NK-92 (cell line): ENCODE measurements around the gene RNF166.

Source experiments
- DNase-seq: peaks from one replicate; lab custom pipeline; 2025; ENCODE audit not compliant: unreplicated experiment; lab: John Stamatoyannopoulos, UW

RNF166 gene

DNA sequence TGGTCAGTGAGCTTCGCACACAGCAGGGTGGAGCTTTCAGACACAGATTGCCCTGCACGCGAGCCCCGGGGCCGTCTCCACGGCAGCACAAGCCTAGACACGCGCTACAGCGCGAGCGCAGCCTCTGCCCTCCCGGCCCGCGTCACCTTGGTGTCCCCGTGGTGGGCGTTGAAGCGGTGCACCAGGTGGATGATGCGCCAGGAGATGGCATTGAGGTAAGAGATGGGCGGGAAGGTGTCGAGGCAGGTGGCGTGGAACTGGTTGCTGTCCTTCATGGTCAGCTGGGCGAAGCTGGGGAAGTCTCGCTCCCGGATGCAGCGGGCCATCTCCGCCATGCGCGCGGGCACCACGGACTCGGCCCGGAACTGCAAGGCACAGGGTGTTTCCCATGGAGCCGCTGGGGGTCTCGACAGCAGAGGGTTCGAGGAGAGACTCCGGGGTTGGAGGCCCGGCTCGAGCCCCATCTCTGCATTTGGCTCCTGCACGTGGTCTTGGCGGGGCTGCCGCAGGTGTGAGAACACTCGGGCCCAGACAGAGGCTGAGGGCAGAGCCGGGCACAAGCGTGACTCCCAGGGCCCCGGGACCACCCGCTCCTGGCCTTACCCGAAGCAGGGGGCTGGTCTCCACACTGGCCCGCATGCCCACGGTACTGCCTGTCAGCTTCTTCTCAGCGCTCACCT, 51.0 kb downstream of the RNF166 start:
- no peak for DNase-seq

DNA sequence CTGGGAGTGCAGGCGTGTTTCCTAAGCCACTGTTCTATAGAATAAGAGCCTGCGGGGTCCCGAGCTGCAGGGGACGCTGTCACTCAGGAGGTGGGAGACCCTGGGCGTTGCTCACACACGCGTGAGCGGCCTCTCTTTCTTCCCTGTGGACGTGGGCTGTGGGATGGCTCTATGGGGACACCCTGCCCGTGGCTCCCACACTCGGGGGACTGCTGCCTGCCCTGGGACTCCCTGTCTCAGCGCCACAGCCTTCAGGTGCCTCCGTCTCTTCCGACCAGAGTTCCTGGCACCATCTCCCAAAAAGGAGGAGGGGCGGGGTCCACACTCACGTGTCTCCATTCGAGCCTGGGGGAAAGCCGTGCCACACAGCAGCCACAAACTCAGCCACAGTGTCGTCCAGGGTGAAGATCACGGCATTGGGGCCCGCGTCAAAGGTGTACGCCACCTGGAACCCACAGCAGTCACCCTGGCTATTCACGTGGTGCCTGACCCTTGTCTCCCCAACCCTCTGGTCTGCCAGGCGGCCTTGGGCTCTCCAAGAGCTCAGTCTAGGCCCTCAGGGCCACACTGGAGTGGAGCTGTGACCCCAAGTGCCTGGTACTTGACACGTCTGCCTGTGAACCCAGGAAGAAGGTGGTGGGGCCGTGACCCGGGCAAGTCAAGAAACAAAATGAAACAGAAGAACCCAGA, 51.7 kb downstream of the RNF166 start:
- DNase-seq = no peak

DNA sequence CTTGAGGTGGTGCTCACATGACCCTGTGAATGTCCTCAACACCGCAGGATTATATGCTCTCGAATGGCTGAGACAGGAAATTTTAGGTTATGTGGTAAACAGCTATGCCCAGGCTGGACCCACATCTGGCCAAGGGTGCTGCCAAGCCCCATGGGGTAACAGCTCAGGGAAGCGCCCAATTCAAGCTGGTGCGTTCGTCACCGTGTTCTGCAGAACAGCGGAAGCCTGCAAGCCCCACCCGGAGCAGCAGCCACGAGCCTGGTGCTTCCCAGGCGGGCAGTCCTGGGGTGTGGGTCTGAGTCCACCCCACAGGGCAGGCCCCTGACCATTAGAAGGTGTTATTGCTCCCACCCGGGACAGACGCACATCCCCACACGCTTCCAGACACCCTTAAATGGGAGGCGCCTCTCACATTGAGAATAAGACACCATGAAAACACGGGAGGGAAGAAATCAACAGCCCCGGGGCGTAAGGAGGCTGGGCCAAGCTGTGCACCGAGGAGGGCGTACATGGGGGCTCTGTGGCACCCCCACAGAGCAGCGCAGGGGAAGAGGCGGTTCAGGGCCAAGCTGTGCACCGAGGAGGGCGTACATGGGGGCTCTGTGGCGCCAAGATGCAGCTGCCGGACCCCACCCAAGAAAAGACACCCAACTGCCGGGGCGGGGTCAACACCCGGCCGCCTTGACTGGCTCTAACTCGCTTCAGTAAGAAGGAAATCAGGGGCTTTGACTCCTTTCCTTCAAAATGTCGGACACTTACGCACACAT, 52.4 kb downstream of the RNF166 start:
- no peak for DNase-seq

DNA sequence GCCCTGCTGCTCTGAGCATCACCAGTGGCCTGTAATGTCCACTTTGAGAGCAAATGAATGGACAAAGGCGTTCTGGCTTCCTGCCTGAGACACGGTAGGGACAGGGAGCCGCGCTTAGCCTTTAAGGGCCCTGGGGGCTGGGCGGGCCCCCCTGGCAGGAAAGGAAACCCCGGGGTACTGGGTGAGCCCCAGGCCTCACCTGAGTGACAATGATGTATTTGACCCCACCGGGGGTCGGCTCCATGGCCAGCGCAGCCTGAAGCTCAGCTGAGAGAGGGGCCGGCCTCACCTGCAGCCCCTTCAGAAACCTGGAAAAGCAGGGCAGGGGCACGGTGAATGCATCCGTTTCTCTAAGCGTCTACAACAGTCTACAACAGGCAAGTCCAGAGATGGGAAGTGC, 53.1 kb downstream of the RNF166 start:
- no peak for DNase-seq

DNA sequence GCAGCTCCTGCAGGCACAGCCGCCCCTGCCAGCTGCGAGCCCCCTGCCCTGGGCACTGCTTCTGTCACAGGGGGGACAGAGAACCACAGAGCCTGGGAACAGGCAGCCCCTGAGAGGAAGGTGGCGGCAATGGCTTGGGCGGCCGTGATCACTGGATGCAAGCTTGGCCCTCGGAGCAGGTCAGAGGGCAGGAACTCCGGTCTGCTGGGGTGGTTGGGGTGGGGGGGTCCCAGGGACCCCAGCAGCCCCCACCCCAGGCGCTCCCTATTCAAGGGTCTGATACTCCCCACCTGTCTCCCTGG, 53.5 kb downstream of the RNF166 start:
- no peak for DNase-seq

DNA sequence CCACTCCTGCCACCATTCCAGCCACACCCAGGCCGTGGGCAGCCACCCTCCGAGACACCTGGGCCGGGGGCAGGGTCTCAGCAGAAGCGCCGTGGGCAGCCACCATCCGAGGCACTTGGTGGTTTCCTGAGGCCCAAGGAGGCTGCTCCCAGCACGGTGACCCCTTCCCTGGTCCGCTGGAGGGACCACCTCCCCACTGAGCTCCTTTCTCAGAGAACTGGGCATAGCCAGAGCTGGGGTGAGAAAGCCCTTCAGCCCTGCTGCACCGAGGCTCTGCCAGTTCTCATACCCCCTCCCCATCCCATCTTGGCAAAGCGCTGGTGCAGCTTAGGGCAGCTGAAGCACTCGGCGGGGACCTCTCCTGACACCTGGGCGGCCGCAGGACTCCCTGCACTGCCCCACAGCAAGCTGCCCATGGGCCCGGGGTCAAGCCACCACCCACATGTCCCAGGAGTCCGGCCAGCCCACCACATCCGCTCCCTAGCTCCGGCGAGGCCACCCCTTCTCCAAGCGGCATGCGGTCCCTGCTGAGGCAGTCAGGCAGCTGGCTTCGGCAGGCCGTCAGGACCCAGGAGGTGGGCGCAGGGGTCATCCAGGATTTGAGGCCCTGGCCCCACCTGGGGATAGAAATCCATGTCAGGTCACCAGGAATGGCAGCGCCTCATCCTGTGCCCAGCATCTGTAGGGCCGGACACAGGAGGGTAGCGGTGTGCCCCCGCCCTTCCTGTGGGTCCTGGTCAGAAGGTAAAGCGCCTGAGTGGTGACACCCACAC, 54.0 kb downstream of the RNF166 start:
- no peak for DNase-seq

DNA sequence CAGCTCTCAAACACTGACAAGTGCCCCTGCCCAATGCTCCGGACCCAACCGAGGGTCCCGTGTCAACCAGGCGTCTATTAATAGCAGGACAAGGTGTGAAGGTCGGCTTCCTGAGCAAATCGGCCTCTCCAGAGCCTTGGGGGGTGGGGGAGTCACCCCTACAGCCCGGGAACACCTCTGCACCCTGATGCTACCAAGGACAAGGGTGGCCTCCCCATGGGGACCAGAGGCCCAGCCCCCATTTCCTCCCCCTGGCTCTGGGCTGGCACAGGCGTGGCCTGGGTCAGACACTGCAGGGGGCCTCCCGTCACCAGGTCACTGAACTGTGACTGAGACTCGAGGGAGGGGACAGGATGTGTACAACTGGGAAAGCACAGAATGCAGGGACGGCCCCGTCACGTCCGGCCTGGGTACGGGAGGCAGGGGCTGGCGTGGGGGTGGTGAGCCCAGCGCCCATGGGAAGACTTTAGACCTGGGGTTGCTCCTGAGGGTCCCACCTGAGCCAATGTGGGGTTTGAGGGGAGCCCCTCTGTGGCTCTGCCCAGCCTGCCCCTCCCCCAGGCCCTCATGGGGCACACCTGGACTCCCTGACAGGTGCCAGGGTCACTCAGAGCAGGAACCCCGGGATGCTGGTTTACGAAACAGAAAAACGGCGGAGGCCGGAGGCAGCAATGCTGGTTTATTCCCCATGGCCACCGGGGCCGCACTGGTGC, 54.8 kb downstream of the RNF166 start:
- DNase-seq = no peak

DNA sequence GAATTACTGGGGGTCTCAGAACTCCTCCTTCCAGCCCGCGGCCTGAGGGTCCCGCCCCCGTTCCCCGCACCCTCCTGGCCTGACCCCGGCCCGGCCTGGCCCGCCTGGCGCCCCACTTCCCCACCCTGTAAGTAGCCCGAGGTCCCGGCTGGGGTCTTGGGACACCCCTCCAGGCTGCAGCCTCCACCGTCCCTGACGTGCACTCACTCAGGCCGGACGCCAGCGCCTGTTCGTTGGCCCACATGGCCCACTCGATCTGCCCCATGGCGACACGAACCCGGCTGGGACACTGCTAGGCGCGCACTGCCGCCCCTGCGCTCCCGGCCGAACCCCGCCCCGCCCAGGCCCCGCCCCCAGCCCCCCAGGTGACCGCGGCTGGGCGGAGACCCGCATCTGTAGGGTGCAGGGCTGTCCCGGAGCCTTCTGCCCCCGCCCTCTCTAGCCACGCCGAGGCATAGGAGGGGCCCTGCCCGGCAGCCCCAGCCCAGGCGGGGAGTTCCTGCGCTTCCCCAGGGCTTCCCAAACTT, 55.4 kb downstream of the RNF166 start, which contains the start of gene CYBA:
Gene CYBA, minus strand, starts transcription at position 305 of the 527 bp plus-strand sequence. Its CDS starts 40 bp downstream, at position 265.
- DNase-seq = peak; percentile 28

DNA sequence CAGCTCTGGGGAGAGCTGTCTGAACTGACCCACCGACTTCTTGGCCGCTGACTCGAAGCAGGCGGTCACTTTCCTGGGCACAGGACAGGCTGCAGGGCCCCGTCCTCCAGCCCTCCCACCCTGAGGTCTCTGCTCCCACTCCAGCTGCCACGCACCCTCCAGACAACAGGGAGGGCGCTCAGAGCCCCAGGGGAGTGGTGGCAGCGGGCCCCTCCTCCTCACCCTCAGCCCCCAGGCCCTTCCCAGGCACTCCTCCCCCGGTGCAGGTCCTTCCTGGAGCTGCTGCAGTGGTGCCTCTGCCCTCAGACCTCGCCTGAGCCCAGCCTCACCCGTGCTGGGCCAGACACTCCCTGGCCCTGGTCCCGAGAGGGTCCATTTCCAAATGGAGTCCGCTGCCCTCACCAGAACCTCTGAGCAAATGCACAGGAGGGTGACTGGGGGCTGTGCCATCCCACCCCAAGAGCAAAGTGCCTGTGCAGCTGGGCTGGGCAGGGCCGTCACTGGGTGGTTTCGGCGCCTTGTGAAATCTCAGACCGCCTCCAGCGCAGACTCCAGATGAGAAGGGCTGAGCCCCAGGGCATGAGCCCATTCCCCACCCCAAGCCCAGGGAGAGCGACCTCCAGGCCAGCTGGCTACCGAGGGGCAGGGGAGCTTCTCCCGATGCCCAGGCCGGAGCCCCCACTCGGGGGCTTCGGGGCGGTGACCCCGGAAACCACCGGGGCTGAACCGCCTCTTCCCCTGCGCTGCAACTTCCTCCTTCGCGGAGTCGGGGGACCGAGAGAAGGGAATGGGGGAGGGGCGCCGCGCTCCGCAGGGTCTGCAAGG, 56.1 kb downstream of the RNF166 start:
- DNase-seq = no peak

DNA sequence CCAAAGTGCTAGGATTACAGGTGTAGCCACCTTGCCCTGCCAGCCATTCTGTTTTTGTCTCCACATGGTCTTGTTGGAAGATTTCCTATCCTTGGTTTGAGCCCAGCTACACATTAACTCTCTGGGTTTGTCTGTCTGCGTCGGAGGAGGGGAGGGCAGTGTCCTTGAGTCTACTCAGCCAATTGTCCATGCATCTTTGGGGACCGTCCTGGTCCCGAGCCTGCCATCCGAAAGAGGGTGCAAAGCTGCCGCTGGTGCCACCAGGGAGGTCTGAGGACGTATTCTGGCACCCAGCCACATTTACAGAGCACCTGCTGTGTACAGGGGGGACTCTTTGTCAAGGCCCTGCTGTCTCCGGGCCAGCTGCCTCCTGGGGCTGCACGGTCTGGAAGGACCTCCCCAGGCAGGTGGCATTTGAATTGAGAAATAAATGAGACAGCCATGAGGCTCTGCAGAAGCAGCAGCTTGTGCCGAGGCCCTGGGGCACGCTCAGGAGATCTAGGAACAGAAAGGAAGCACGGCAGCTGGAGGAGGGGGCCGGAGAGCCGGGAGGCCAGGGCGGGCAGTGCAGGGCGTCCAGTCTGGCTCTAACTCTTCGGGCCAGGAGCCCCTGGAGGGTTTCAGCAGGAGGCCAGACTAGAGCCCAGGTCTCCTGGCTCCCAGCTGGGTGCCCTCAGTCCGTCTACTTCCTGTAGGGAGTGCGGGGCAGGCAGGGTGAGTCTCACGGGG, 56.8 kb downstream of the RNF166 start:
- DNase-seq = no peak

DNA sequence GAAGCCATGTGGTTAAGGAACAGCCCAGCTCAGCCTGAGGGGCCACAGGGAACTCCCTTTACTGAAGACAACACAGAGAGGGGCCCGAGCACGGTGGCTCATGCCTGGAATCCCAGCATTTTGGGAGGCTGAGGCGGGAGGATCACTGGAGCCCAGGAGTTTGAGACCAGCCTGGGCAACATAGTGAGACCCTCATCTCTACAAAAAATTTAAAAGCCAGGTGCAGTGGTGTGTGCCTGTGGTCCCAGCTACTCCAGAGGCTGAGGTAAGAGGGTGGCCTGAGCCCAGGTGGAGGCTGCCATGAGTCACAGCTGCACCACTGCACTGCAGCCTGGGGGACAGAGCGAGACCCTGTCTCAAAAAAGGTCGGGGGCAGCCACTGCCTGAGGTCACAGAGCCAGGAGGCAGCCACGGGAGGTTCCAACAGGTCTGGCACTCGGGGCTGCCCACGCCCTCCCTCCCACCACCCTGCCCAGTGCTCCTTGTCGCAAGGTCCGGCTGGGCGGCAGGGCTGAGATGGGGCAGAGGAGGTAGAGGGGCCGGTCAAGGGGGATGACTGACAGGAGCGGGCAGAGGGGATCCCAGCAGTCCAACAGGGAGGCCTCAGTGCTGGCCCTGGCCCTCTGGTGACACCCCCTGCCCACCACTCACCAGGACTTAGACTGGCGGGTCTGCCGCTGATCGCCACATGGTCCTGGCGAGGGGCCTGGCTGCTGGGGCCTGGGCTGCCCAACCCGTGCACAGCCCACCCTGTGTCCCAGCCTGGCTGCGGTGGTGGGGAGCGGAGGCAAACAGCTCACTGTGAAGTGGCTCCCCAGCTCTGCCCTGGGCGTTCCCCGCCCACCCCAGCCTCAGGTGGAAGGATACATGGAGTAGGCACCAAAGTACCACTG, 58.8 kb downstream of the RNF166 start:
- DNase-seq = no peak
